SK-N-SH treated with all-trans-retinoic acid at 6 μM for 48 hours (cell line): ENCODE data around the gene GPR55.

Experiments used
- BACH2 ChIP-seq: fragments of 250-450 bp; sonication (Bioruptor Pico); IDR thresholded peaks from 2 replicates; pipeline ENCODE4 v1.9.0; 2021; ENCODE audit warnings: mild to moderate bottlenecking, borderline replicate concordance
- CSRNP3 ChIP-seq: fragments of 250-450 bp; sonication (Bioruptor Pico); IDR thresholded peaks from 2 replicates; pipeline ENCODE4 v1.5.1; 2021; ENCODE audit warnings: mild to moderate bottlenecking, moderate library complexity
- ESRRG ChIP-seq: fragments of 250-450 bp; sonication (Bioruptor Pico); IDR thresholded peaks from 2 replicates; pipeline ENCODE4 v1.6.1; 2021; ENCODE audit warnings: mild to moderate bottlenecking
- GLIS3 ChIP-seq: fragments of 250-450 bp; sonication (Bioruptor Pico); IDR thresholded peaks from 2 replicates; pipeline ENCODE4 v1.5.0; 2020; ENCODE audit warnings: mild to moderate bottlenecking, moderate library complexity
- RARB ChIP-seq: fragments of 250-450 bp; sonication (Bioruptor Pico); IDR thresholded peaks from 2 replicates; pipeline ENCODE4 v1.8.0; 2021; ENCODE audit warnings: mild to moderate bottlenecking, moderate library complexity
- TCF4 ChIP-seq: fragments of 250-450 bp; sonication (Bioruptor Pico); IDR thresholded peaks from 2 replicates; pipeline ENCODE4 v1.8.0; 2021; ENCODE audit warnings: mild to moderate bottlenecking, moderate library complexity, borderline replicate concordance
- TSHZ2 ChIP-seq: fragments of 250-450 bp; sonication (Bioruptor Pico); IDR thresholded peaks from 2 replicates; pipeline ENCODE4 v1.5.0; 2020; ENCODE audit warnings: mild to moderate bottlenecking, moderate library complexity
- ZC3H10 ChIP-seq: fragments of 250-450 bp; sonication (Bioruptor Pico); IDR thresholded peaks from 2 replicates; pipeline ENCODE4 v1.5.1; 2021; ENCODE audit warnings: mild to moderate bottlenecking, moderate library complexity
- ZFP3 ChIP-seq: fragments of 250-450 bp; sonication (Bioruptor Pico); IDR thresholded peaks from 2 replicates; pipeline ENCODE4 v1.5.0; 2020; ENCODE audit warnings: mild to moderate bottlenecking, moderate library complexity
- TF ChIP-seq, protein P1 (sequence below): fragments of 250-450 bp; sonication (Bioruptor Pico); IDR thresholded peaks from 2 replicates; pipeline ENCODE4 v1.5.1; 2020; ENCODE audit warnings: low read depth, mild to moderate bottlenecking, moderate library complexity
- TF ChIP-seq, protein P2 (sequence below): fragments of 250-450 bp; sonication (Bioruptor Pico); IDR thresholded peaks from 2 replicates; pipeline ENCODE4 v1.8.0; 2021; ENCODE audit warnings: low read depth, mild to moderate bottlenecking, moderate library complexity, borderline replicate concordance
- TF ChIP-seq, protein P3 (sequence below): fragments of 250-450 bp; sonication (Bioruptor Pico); IDR thresholded peaks from 2 replicates; pipeline ENCODE4 v1.8.0; 2020; ENCODE audit warnings: mild to moderate bottlenecking, moderate library complexity, borderline replicate concordance

GRCh38 chr2:230861552-230862255 lies 63.3 kb downstream of the GPR55 start:
- TF ChIP-seq, protein P1, sequence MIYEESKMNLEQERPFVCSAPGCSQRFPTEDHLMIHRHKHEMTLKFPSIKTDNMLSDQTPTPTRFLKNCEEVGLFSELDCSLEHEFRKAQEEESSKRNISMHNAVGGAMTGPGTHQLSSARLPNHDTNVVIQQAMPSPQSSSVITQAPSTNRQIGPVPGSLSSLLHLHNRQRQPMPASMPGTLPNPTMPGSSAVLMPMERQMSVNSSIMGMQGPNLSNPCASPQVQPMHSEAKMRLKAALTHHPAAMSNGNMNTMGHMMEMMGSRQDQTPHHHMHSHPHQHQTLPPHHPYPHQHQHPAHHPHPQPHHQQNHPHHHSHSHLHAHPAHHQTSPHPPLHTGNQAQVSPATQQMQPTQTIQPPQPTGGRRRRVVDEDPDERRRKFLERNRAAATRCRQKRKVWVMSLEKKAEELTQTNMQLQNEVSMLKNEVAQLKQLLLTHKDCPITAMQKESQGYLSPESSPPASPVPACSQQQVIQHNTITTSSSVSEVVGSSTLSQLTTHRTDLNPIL (CRISPR knock-in tag), result no peak
- TF ChIP-seq RARB (CRISPR knock-in tag) (no peak), CSRNP3 (CRISPR knock-in tag) (no peak), ZFP3 (CRISPR knock-in tag) (no peak), ZC3H10 (CRISPR knock-in tag) (no peak), ESRRG (CRISPR knock-in tag) (no peak), GLIS3 (no peak), TCF4 (CRISPR knock-in tag) (no peak), BACH2 (CRISPR knock-in tag) (no peak), TSHZ2 (CRISPR knock-in tag) (no peak)
- TF ChIP-seq, protein P2, sequence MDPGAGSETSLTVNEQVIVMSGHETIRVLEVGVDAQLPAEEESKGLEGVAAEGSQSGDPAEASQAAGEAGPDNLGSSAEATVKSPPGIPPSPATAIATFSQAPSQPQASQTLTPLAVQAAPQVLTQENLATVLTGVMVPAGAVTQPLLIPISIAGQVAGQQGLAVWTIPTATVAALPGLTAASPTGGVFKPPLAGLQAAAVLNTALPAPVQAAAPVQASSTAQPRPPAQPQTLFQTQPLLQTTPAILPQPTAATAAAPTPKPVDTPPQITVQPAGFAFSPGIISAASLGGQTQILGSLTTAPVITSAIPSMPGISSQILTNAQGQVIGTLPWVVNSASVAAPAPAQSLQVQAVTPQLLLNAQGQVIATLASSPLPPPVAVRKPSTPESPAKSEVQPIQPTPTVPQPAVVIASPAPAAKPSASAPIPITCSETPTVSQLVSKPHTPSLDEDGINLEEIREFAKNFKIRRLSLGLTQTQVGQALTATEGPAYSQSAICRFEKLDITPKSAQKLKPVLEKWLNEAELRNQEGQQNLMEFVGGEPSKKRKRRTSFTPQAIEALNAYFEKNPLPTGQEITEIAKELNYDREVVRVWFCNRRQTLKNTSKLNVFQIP (CRISPR knock-in tag), result no peak
- TF ChIP-seq, protein P3, sequence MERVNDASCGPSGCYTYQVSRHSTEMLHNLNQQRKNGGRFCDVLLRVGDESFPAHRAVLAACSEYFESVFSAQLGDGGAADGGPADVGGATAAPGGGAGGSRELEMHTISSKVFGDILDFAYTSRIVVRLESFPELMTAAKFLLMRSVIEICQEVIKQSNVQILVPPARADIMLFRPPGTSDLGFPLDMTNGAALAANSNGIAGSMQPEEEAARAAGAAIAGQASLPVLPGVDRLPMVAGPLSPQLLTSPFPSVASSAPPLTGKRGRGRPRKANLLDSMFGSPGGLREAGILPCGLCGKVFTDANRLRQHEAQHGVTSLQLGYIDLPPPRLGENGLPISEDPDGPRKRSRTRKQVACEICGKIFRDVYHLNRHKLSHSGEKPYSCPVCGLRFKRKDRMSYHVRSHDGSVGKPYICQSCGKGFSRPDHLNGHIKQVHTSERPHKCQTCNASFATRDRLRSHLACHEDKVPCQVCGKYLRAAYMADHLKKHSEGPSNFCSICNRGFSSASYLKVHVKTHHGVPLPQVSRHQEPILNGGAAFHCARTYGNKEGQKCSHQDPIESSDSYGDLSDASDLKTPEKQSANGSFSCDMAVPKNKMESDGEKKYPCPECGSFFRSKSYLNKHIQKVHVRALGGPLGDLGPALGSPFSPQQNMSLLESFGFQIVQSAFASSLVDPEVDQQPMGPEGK (CRISPR knock-in tag), result no peak
